ENCODE results near the gene TOM1L2. TPM values are rescaled to one million over a fixed set of nuclear protein-coding genes. Genes with fewer than 3 reads are reported as not detected.
"Not testable (repeated sequence)": the region's sequence is repeated elsewhere in the genome, so short reads cannot be mapped to it uniquely, and the experiment has no call there.

The TOM1L2 gene
- total RNA-seq, 2 experiments from 2014 or later: 29.5 to 32.0 TPM

GRCh38 chr17:17814162-17815061, 157.8 kb downstream of the TOM1L2 start:
- CTCF ChIA-PET: interaction anchor here (1.9 kb wide), 1 partner anchor 46 kb away, joined by 5 read pairs; no protein-coding TSS in a partner anchor
- no peak for DNase-seq
- peak overlapping the region; percentile 5 for H3K27ac Mint-ChIP-seq
- H3K4me1 Mint-ChIP-seq: peaks cover 24% of the 10 kb centered on the region
- no peak overlapping the region for H3K4me3 Mint-ChIP-seq
- H3K27me3 Mint-ChIP-seq: no peaks in the 10 kb centered on the region
- H3K36me3 Mint-ChIP-seq (ENCODE audit: low read depth): peaks cover 45% of the 10 kb centered on the region
- POLR2A ChIA-PET: no interaction called here
- no peaks in the 10 kb centered on the region for H3K9me3 Mint-ChIP-seq

GRCh38 chr17:17813725-17814095, 158.5 kb downstream of the TOM1L2 start:
- no peak overlapping the region for H3K4me3 Mint-ChIP-seq
- no peaks in the 10 kb centered on the region for H3K27me3 Mint-ChIP-seq
- H3K4me1 Mint-ChIP-seq: peaks cover 22% of the 10 kb centered on the region
- peaks cover 40% of the 10 kb centered on the region for H3K36me3 Mint-ChIP-seq (ENCODE audit: low read depth)
- no peaks in the 10 kb centered on the region for H3K9me3 Mint-ChIP-seq
- H3K27ac Mint-ChIP-seq: no peak overlapping the region
- ChIA-PET POLR2A (no interaction called here), CTCF (interaction anchor here (1.9 to 2.9 kb wide), 2 partner anchors 8 to 47 kb away, joined by 5 to 18 read pairs; no protein-coding TSS in a partner anchor)
- no peak for DNase-seq

GRCh38 chr17:17813055-17813724, 159.0 kb downstream of the TOM1L2 start:
- POLR2A ChIA-PET: no interaction called here

GRCh38 chr17:17812211-17813054, 159.8 kb downstream of the TOM1L2 start:
- Mint-ChIP-seq H3K36me3 (ENCODE audit: low read depth) (peaks cover 30% of the 10 kb centered on the region), H3K9me3 (no peaks in the 10 kb centered on the region), H3K27me3 (no peaks in the 10 kb centered on the region), H3K4me1 (peaks cover 21% of the 10 kb centered on the region), H3K4me3 (no peak overlapping the region), H3K27ac (peak overlapping the region; percentile 19)
- ChIA-PET POLR2A (no interaction called here), CTCF (interaction anchor here (0.5 to 2.9 kb wide), 17 partner anchors 9 to 217 kb away, joined by 3 to 18 read pairs (median 3); no protein-coding TSS in a partner anchor)
- DNase-seq: peak; percentile 52

More at GRCh38 chr17:17813055-17813724, 159.0 kb downstream of the TOM1L2 start:
- H3K9me3 Mint-ChIP-seq: no peaks in the 10 kb centered on the region
- CTCF ChIA-PET: interaction anchor here (0.5 to 2.9 kb wide), 10 partner anchors 8 to 123 kb away, joined by 3 to 18 read pairs (median 4); no protein-coding TSS in a partner anchor
- DNase-seq: no peak
- peaks cover 21% of the 10 kb centered on the region for H3K4me1 Mint-ChIP-seq
- H3K27ac Mint-ChIP-seq: peak overlapping the region; percentile 19
- H3K36me3 Mint-ChIP-seq (ENCODE audit: low read depth): peaks cover 36% of the 10 kb centered on the region
- H3K27me3 Mint-ChIP-seq: no peaks in the 10 kb centered on the region
- H3K4me3 Mint-ChIP-seq: no peak overlapping the region

GRCh38 chr17:17811381-17812210, 160.6 kb downstream of the TOM1L2 start:
- DNase-seq: no peak
- Mint-ChIP-seq H3K27ac (peak overlapping the region; percentile 5), H3K36me3 (ENCODE audit: low read depth) (peaks cover 23% of the 10 kb centered on the region), H3K9me3 (no peaks in the 10 kb centered on the region), H3K4me1 (peaks cover 23% of the 10 kb centered on the region), H3K4me3 (no peak overlapping the region), H3K27me3 (no peaks in the 10 kb centered on the region)
- ChIA-PET CTCF (interaction anchor here (0.6 to 2.9 kb wide), 18 partner anchors 10 to 218 kb away, joined by 3 to 18 read pairs (median 4); no protein-coding TSS in a partner anchor), POLR2A (no interaction called here)

- Mint-ChIP-seq H3K4me3 (no peak overlapping the region), H3K27me3 (no peaks in the 10 kb centered on the region), H3K9me3 (no peaks in the 10 kb centered on the region), H3K36me3 (ENCODE audit: low read depth) (peaks cover 26% of the 10 kb centered on the region), H3K4me1 (peaks cover 23% of the 10 kb centered on the region), H3K27ac (no peak overlapping the region)
- CTCF ChIA-PET: interaction anchor here (1.0 to 2.9 kb wide), 6 partner anchors 10 to 59 kb away, joined by 3 to 18 read pairs (median 7); no protein-coding TSS in a partner anchor
- POLR2A ChIA-PET: no interaction called here
- no peak for DNase-seq
Measured at GRCh38 chr17:17810895-17811248, 161.3 kb downstream of the TOM1L2 start.

- POLR2A ChIA-PET: no interaction called here
- H3K9me3 Mint-ChIP-seq: no peaks in the 10 kb centered on the region
- no peak overlapping the region for H3K27ac Mint-ChIP-seq
- DNase-seq: no peak
- CTCF ChIA-PET: interaction anchor here (0.5 to 3.2 kb wide), 7 partner anchors 11 to 577 kb away, joined by 3 to 9 read pairs (median 3); no protein-coding TSS in a partner anchor
- peaks cover 21% of the 10 kb centered on the region for H3K36me3 Mint-ChIP-seq (ENCODE audit: low read depth)
- no peak overlapping the region for H3K4me3 Mint-ChIP-seq
- H3K4me1 Mint-ChIP-seq: peaks cover 23% of the 10 kb centered on the region
- no peaks in the 10 kb centered on the region for H3K27me3 Mint-ChIP-seq
Measured at GRCh38 chr17:17810084-17810894, 161.9 kb downstream of the TOM1L2 start.

- H3K9me3 Mint-ChIP-seq: no peaks in the 10 kb centered on the region
- peaks cover 23% of the 10 kb centered on the region for H3K4me1 Mint-ChIP-seq
- H3K36me3 Mint-ChIP-seq (ENCODE audit: low read depth): peaks cover 18% of the 10 kb centered on the region
- H3K27ac Mint-ChIP-seq: no peak overlapping the region
- POLR2A ChIA-PET: no interaction called here
- no peaks in the 10 kb centered on the region for H3K27me3 Mint-ChIP-seq
- DNase-seq: no peak
- H3K4me3 Mint-ChIP-seq: no peak overlapping the region
- CTCF ChIA-PET: interaction anchor here (0.5 to 3.2 kb wide), 6 partner anchors 11 to 576 kb away, joined by 3 to 9 read pairs (median 4); no protein-coding TSS in a partner anchor
Measured at GRCh38 chr17:17809531-17810083, 162.6 kb downstream of the TOM1L2 start.

- Mint-ChIP-seq H3K36me3 (ENCODE audit: low read depth) (peaks cover 18% of the 10 kb centered on the region), H3K4me1 (peaks cover 23% of the 10 kb centered on the region), H3K9me3 (no peaks in the 10 kb centered on the region), H3K27ac (peak overlapping the region; percentile 42), H3K4me3 (no peak overlapping the region), H3K27me3 (no peaks in the 10 kb centered on the region)
- ChIA-PET CTCF (interaction anchor here (0.8 to 3.2 kb wide), 4 partner anchors 10 to 45 kb away, joined by 3 to 9 read pairs (median 4); no protein-coding TSS in a partner anchor), POLR2A (no interaction called here)
- DNase-seq: no peak
Measured at GRCh38 chr17:17808706-17809432, 163.3 kb downstream of the TOM1L2 start.

- H3K4me3 Mint-ChIP-seq, DNase-seq, POLR2A ChIA-PET, H3K9me3 Mint-ChIP-seq, H3K27me3 Mint-ChIP-seq: not testable (repeated sequence)
- Mint-ChIP-seq H3K27ac (peak overlapping the region; percentile 66), H3K4me1 (peaks cover 23% of the 10 kb centered on the region), H3K36me3 (ENCODE audit: low read depth) (peaks cover 18% of the 10 kb centered on the region)
- CTCF ChIA-PET: interaction anchor here (1.0 to 3.2 kb wide), 2 partner anchors 46 to 52 kb away, joined by 3 to 9 read pairs; no protein-coding TSS in a partner anchor
Measured at GRCh38 chr17:17808200-17808599, 164.0 kb downstream of the TOM1L2 start.
